Neural progenitor cell (in vitro differentiated cells): ENCODE data around the gene SLC18A3. TPM values are rescaled to one million over a fixed set of nuclear protein-coding genes. Genes with fewer than 3 reads are reported as not detected.
A peak's percentile ranks its signal among the peaks of the same experiment; 100 is the strongest.

Experiments
- DNase-seq: peaks from one replicate; pipeline ENCODE4 v3.0.0-alpha.2; 2016; ENCODE audit warnings: low spot score
- H2AFZ ChIP-seq: fragments of 200-600 bp; sonication (generic); replicated peaks from 2 replicates; pipeline ENCODE4 v1.6.1; 2016; ENCODE audit warnings: antibody characterized with exemption
- H3F3A ChIP-seq: fragments of 200-600 bp; sonication (generic); 2 replicates; pipeline ENCODE4 v1.6.1; 2016; ENCODE audit warnings: antibody characterized with exemption, low read depth
- H3K27ac ChIP-seq: fragments of 200-600 bp; sonication (generic); 2 replicates; pipeline ENCODE4 v1.5.1; 2016; ENCODE audit warnings: mild to moderate bottlenecking
- H3K27me3 ChIP-seq: fragments of 200-600 bp; sonication (generic); 2 replicates; pipeline ENCODE4 v1.6.1; 2016; ENCODE audit warnings: mild to moderate bottlenecking, moderate library complexity
- H3K36me3 ChIP-seq: fragments of 200-600 bp; sonication (generic); 2 replicates; pipeline ENCODE4 v1.5.1; 2016
- H3K4me1 ChIP-seq: fragments of 200-600 bp; sonication (generic); 2 replicates; pipeline ENCODE4 v1.6.1; 2016; ENCODE audit warnings: mixed run types
- H3K4me2 ChIP-seq: fragments of 200-600 bp; sonication (generic); 2 replicates; pipeline ENCODE4 v1.6.1; 2016
- H3K4me3 ChIP-seq: fragments of 200-600 bp; sonication (generic); 2 replicates; pipeline ENCODE4 v1.5.1; 2016
- H3K79me2 ChIP-seq: fragments of 200-600 bp; sonication (generic); 2 replicates; pipeline ENCODE4 v1.6.1; 2016; ENCODE audit warnings: low read depth
- H3K9ac ChIP-seq: fragments of 200-600 bp; sonication (generic); 2 replicates; pipeline ENCODE4 v1.6.1; 2016
- H3K9me3 ChIP-seq: fragments of 200-600 bp; sonication (generic); 2 replicates; pipeline ENCODE4 v1.5.1; 2016; ENCODE audit warnings: low read depth
- H4K20me1 ChIP-seq: fragments of 200-600 bp; sonication (generic); 2 replicates; pipeline ENCODE4 v1.6.1; 2016; ENCODE audit warnings: low read depth
- H3K27ac Mint-ChIP-seq: 3 replicates; pipeline ENCODE4 v1.8.0; 2021; ENCODE audit warnings: mixed read lengths
- H3K27me3 Mint-ChIP-seq: 2 replicates; pipeline ENCODE4 v1.8.0; 2022; ENCODE audit warnings: low read depth, mild to moderate bottlenecking, inconsistent platforms, moderate library complexity, mixed read lengths; ENCODE audit not compliant: insufficient read depth
- H3K36me3 Mint-ChIP-seq: 3 replicates; pipeline ENCODE4 v1.8.0; 2021; ENCODE audit warnings: mixed read lengths
- H3K4me1 Mint-ChIP-seq: 3 replicates; pipeline ENCODE4 v1.8.0; 2021; ENCODE audit warnings: mixed read lengths
- H3K4me3 Mint-ChIP-seq: 3 replicates; pipeline ENCODE4 v1.8.0; 2021; ENCODE audit warnings: mild to moderate bottlenecking, moderate library complexity, mixed read lengths
- H3K9me3 Mint-ChIP-seq: 3 replicates; pipeline ENCODE4 v1.8.0; 2020; ENCODE audit warnings: mixed read lengths
- CTCF ChIP-seq: fragments of 200-600 bp; sonication (generic); IDR thresholded peaks from 2 replicates; pipeline ENCODE4 v1.5.1; 2017; ENCODE audit warnings: antibody characterized with exemption, mild to moderate bottlenecking
- EZH2 ChIP-seq: fragments of 200-600 bp; sonication (generic); IDR thresholded peaks from 2 replicates; pipeline ENCODE4 v1.6.1; 2017; ENCODE audit warnings: antibody characterized with exemption, mild to moderate bottlenecking, moderate library complexity
- EZH2phosphoT487 ChIP-seq: fragments of 200-600 bp; sonication (generic); IDR thresholded peaks from 2 replicates; pipeline ENCODE4 v1.6.1; 2017; ENCODE audit warnings: antibody characterized with exemption
- total RNA-seq: library from RNA; depleted of rRNA; stranded (reverse); fragments of >200 nt; gene quantifications from 2 replicates; pipeline ENCODE4 v1.2.3, GENCODE V29; 2015; ENCODE audit warnings: low replicate concordance

The SLC18A3 gene
- not detected in 2 replicates for total RNA-seq

GRCh38 chr10:49610114-49610457 is at the start of gene SLC18A3:
SLC18A3 (plus strand) TSS chr10:49610310; CDS start chr10:49610741, 431 bp downstream.
- Histone ChIP-seq H4K20me1 (peaks cover 90% of the 10 kb centered on the region), H3K79me2 (no peaks in the 10 kb centered on the region), H3K36me3 (no peaks in the 10 kb centered on the region), H3K4me3 (peak within 1 kb of the TSS; percentile 45), H3K4me1 (peaks cover 21% of the 10 kb centered on the region), H2AFZ (no peak within 1 kb of the TSS), H3K4me2 (peak within 1 kb of the TSS; percentile 90), H3K9ac (no peak within 1 kb of the TSS), H3K27ac (no peak within 1 kb of the TSS), H3F3A (peaks cover 3% of the 10 kb centered on the region), H3K27me3 (peaks cover 100% of the 10 kb centered on the region), H3K9me3 (no peaks in the 10 kb centered on the region)
- peak within 1 kb of the TSS; percentile 82 for H3K4me3 Mint-ChIP-seq
- H3K4me1 Mint-ChIP-seq: peaks cover 34% of the 10 kb centered on the region
- TF ChIP-seq CTCF (no peak), EZH2 (no peak), EZH2phosphoT487 (no peak)
- H3K36me3 Mint-ChIP-seq: no peaks in the 10 kb centered on the region
- no peak within 1 kb of the TSS for H3K27ac Mint-ChIP-seq
- DNase-seq: peak; percentile 63
- peaks cover 79% of the 10 kb centered on the region for H3K27me3 Mint-ChIP-seq
- H3K9me3 Mint-ChIP-seq: peaks cover 3% of the 10 kb centered on the region

GRCh38 chr10:49560526-49560925 is 49.6 kb upstream of the SLC18A3 start:
- Mint-ChIP-seq H3K9me3 (peaks cover 6% of the 10 kb centered on the region), H3K4me1 (peaks cover 3% of the 10 kb centered on the region), H3K27me3 (peaks cover 3% of the 10 kb centered on the region), H3K4me3 (no peak overlapping the region), H3K27ac (no peak overlapping the region), H3K36me3 (no peaks in the 10 kb centered on the region)
- Histone ChIP-seq H4K20me1 (no peaks in the 10 kb centered on the region), H3K9ac (no peak overlapping the region), H3K27ac (no peak overlapping the region), H2AFZ (no peak overlapping the region), H3K27me3 (no peaks in the 10 kb centered on the region), H3K9me3 (no peaks in the 10 kb centered on the region), H3F3A (no peaks in the 10 kb centered on the region), H3K4me3 (no peak overlapping the region), H3K36me3 (no peaks in the 10 kb centered on the region), H3K4me1 (no peaks in the 10 kb centered on the region), H3K4me2 (no peak overlapping the region), H3K79me2 (no peaks in the 10 kb centered on the region)
- TF ChIP-seq EZH2phosphoT487: no peak
- no peak for TF ChIP-seq EZH2
- TF ChIP-seq CTCF: no peak
- DNase-seq: no peak

- DNase-seq: no peak
- Histone ChIP-seq H3K27ac (no peak overlapping the region), H3K4me1 (no peaks in the 10 kb centered on the region), H2AFZ (no peak overlapping the region), H3K79me2 (no peaks in the 10 kb centered on the region), H4K20me1 (no peaks in the 10 kb centered on the region), H3K4me3 (no peak overlapping the region), H3K4me2 (no peak overlapping the region), H3K36me3 (no peaks in the 10 kb centered on the region), H3K27me3 (no peaks in the 10 kb centered on the region), H3K9me3 (no peaks in the 10 kb centered on the region), H3K9ac (no peak overlapping the region), H3F3A (no peaks in the 10 kb centered on the region)
- H3K27me3 Mint-ChIP-seq: peaks cover 7% of the 10 kb centered on the region
- no peak for TF ChIP-seq EZH2phosphoT487
- no peak for TF ChIP-seq CTCF
- TF ChIP-seq EZH2: no peak
- H3K36me3 Mint-ChIP-seq: no peaks in the 10 kb centered on the region
- no peaks in the 10 kb centered on the region for H3K4me1 Mint-ChIP-seq
- H3K27ac Mint-ChIP-seq: no peak overlapping the region
- no peak overlapping the region for H3K4me3 Mint-ChIP-seq
- peaks cover 4% of the 10 kb centered on the region for H3K9me3 Mint-ChIP-seq
Observed at GRCh38 chr10:49562893-49563292, 47.2 kb upstream of the SLC18A3 start.
